HTERT RPE-1 (cell line): Measurements from ENCODE around the gene KRTAP4-16.
"Not testable (repeated sequence)": the region's sequence is repeated elsewhere in the genome, so short reads cannot be mapped to it uniquely, and the experiment has no call there.

Experiments used
- in situ Hi-C: fragments of 300-500 bp; cut with MboI; formaldehyde crosslinking; loops from 4 replicates; pipeline ENCODE4 v1.14.3; 2020; ENCODE audit warnings: low sequenced_read_pairs

The KRTAP4-16 gene

GRCh38 chr17:41119696-41120690 lies 18.0 kb upstream of the KRTAP4-16 start:
- in situ Hi-C loops = not testable (repeated sequence)

- in situ Hi-C loops = no loop called here
Measured at GRCh38 chr17:41118721-41119120, 16.7 kb upstream of the KRTAP4-16 start.

- in situ Hi-C loops = not testable (repeated sequence)
Measured at GRCh38 chr17:41117846-41118386, 15.9 kb upstream of the KRTAP4-16 start, which contains the start of gene KRTAP4-11. TSS of gene KRTAP4-11 (minus strand) at chr17:41118373. CDS start at chr17:41118315, 58 bp downstream.

GRCh38 chr17:41116297-41116696 lies 14.3 kb upstream of the KRTAP4-16 start:
- in situ Hi-C loops = no loop called here

GRCh38 chr17:41111151-41111885 lies 9.3 kb upstream of the KRTAP4-16 start:
- in situ Hi-C loops = no loop called here

GRCh38 chr17:41108728-41109386 lies 6.8 kb upstream of the KRTAP4-16 start:
- in situ Hi-C loops = not testable (repeated sequence)

- in situ Hi-C loops = no loop called here
Measured at GRCh38 chr17:41107941-41108450, 6.0 kb upstream of the KRTAP4-16 start.

- in situ Hi-C loops = not testable (repeated sequence)
Measured at GRCh38 chr17:41105347-41105746, 3.3 kb upstream of the KRTAP4-16 start, which contains the start of gene KRTAP4-9. TSS of gene KRTAP4-9 (plus strand) at chr17:41105389. CDS start at chr17:41105389, 0 bp downstream.

- in situ Hi-C loops = not testable (repeated sequence)
Measured at GRCh38 chr17:41104386-41105038, 2.5 kb upstream of the KRTAP4-16 start.

- in situ Hi-C loops = no loop called here
Measured at GRCh38 chr17:41103896-41104295, 1.9 kb upstream of the KRTAP4-16 start.

- in situ Hi-C loops = not testable (repeated sequence)
Measured at GRCh38 chr17:41099682-41100480, 2.1 kb downstream of the KRTAP4-16 start.

GRCh38 chr17:41098481-41098880 lies 3.5 kb downstream of the KRTAP4-16 start:
- in situ Hi-C loops = no loop called here

- in situ Hi-C loops = no loop called here
Measured at GRCh38 chr17:41098042-41098441, 4.0 kb downstream of the KRTAP4-16 start, which contains the start of gene KRTAP4-8. TSS of gene KRTAP4-8 (minus strand) at chr17:41098142. CDS start at chr17:41098084, 58 bp downstream.

GRCh38 chr17:41096055-41096454 lies 6.0 kb downstream of the KRTAP4-16 start:
- in situ Hi-C loops = no loop called here

GRCh38 chr17:41088760-41089352 lies 13.2 kb downstream of the KRTAP4-16 start:
- in situ Hi-C loops = not testable (repeated sequence)

GRCh38 chr17:41084100-41084856 lies 17.7 kb downstream of the KRTAP4-16 start, which contains the start of gene KRTAP4-7:
TSS of gene KRTAP4-7 (plus strand) at chr17:41084150. CDS start at chr17:41084207, 57 bp downstream.
- in situ Hi-C loops = not testable (repeated sequence)

- in situ Hi-C loops = not testable (repeated sequence)
Measured at GRCh38 chr17:41083427-41083826, 18.6 kb downstream of the KRTAP4-16 start.

- in situ Hi-C loops = no loop called here
Measured at GRCh38 chr17:41082626-41083025, 19.4 kb downstream of the KRTAP4-16 start.
